Neuronal stem cell (in vitro differentiated cells): ENCODE measurements around the gene NPB. TPM values are rescaled to one million over a fixed set of nuclear protein-coding genes. Genes with fewer than 3 reads are reported as not detected.

Experiments used
- DNase-seq: peaks from one replicate; pipeline ENCODE4 v3.0.0-alpha.2; 2013; ENCODE audit warnings: low spot score
- H2AFZ ChIP-seq: one replicate; pipeline ENCODE4 v1.6.1; 2013; ENCODE audit warnings: mild to moderate bottlenecking, low read length, inconsistent platforms
- H2AK5ac ChIP-seq: 2 replicates; pipeline ENCODE4 v1.6.1; 2013; ENCODE audit warnings: low read depth, mild to moderate bottlenecking, inconsistent platforms, low read length, moderate library complexity, mixed read lengths
- H2BK120ac ChIP-seq: 2 replicates; pipeline ENCODE4 v1.6.1; 2013; ENCODE audit warnings: low read depth, mild to moderate bottlenecking, inconsistent platforms, low read length, moderate library complexity, mixed read lengths
- H2BK12ac ChIP-seq: one replicate; pipeline ENCODE4 v1.6.1; 2013; ENCODE audit warnings: low read length, inconsistent platforms
- H2BK15ac ChIP-seq: 2 replicates; pipeline ENCODE4 v1.6.1; 2013; ENCODE audit warnings: mild to moderate bottlenecking, low read length, inconsistent platforms, mixed read lengths
- H2BK5ac ChIP-seq: one replicate; pipeline ENCODE4 v1.6.1; 2013; ENCODE audit warnings: inconsistent platforms, mild to moderate bottlenecking, low read length, moderate library complexity
- H3K14ac ChIP-seq: one replicate; pipeline ENCODE4 v1.6.1; 2013; ENCODE audit warnings: low read length, inconsistent platforms
- H3K18ac ChIP-seq: 2 replicates; pipeline ENCODE4 v1.6.1; 2013; ENCODE audit warnings: low read length, inconsistent platforms
- H3K23ac ChIP-seq: 2 replicates; pipeline ENCODE4 v1.6.1; 2013; ENCODE audit warnings: low read depth, mild to moderate bottlenecking, mixed read lengths, low read length, inconsistent platforms; ENCODE audit not compliant: poor library complexity
- H3K27ac ChIP-seq: replicated peaks from 3 replicates; pipeline ENCODE4 v1.5.1; 2013; ENCODE audit warnings: low read length, inconsistent platforms
- H3K27me3 ChIP-seq, 3 experiments: 2 replicates each; pipeline ENCODE4 v1.6.1; 2013; ENCODE audit warnings: low read length in 3 of 3, mild to moderate bottlenecking in 2 of 3, inconsistent platforms in 1 of 3, low read depth in 1 of 3, mixed read lengths in 1 of 3, moderate library complexity in 1 of 3; ENCODE audit not compliant: control insufficient read depth in 3 of 3, insufficient read depth in 3 of 3
- H3K36me3 ChIP-seq, 2 donors: replicated peaks in 1 of 2; 2 replicates each; pipeline ENCODE4 v1.6.1; 2013; ENCODE audit warnings: low read length in 2 of 2; ENCODE audit not compliant: control insufficient read depth in 2 of 2, insufficient read depth in 2 of 2
- H3K4ac ChIP-seq: 2 replicates; pipeline ENCODE4 v1.6.1; 2013; ENCODE audit warnings: inconsistent platforms, mild to moderate bottlenecking, low read length, moderate library complexity
- H3K4me1 ChIP-seq, 2 donors: 1 replicate in 1 of 2; 2 replicates in 1 of 2; pipeline ENCODE4 v1.6.1; 2013; ENCODE audit warnings: low read length in 2 of 2, low read depth in 1 of 2; ENCODE audit not compliant: control insufficient read depth in 2 of 2, insufficient read depth in 1 of 2
- H3K4me2 ChIP-seq: one replicate; pipeline ENCODE4 v1.6.1; 2013; ENCODE audit warnings: mild to moderate bottlenecking, low read length, inconsistent platforms; ENCODE audit not compliant: insufficient read depth, poor library complexity, severe bottlenecking
- H3K4me3 ChIP-seq, 2 donors: 2 replicates each; pipeline ENCODE4 v1.5.1; 2013; ENCODE audit warnings: low read length in 2 of 2, mild to moderate bottlenecking in 2 of 2, inconsistent platforms in 1 of 2, moderate library complexity in 1 of 2
- H3K79me1 ChIP-seq: one replicate; pipeline ENCODE4 v1.6.1; 2013; ENCODE audit warnings: low read depth, mild to moderate bottlenecking, inconsistent platforms, low read length, moderate library complexity
- H3K9ac ChIP-seq: one replicate; pipeline ENCODE4 v1.6.1; 2013; ENCODE audit warnings: mild to moderate bottlenecking, low read depth, low read length, inconsistent platforms; ENCODE audit not compliant: poor library complexity
- H3K9me3 ChIP-seq, 2 donors: replicated peaks in 1 of 2; 2 replicates each; pipeline versions ENCODE3 to v1.6.1; 2013; ENCODE audit warnings: low read length in 2 of 2, mild to moderate bottlenecking in 2 of 2, inconsistent platforms in 1 of 2, low read depth in 1 of 2, mixed read lengths in 1 of 2, moderate library complexity in 1 of 2; ENCODE audit not compliant: control insufficient read depth in 2 of 2, insufficient read depth in 1 of 2
- H4K8ac ChIP-seq: one replicate; pipeline ENCODE4 v1.6.1; 2013; ENCODE audit warnings: low read depth, mild to moderate bottlenecking, inconsistent platforms, low read length, moderate library complexity
- H4K91ac ChIP-seq: one replicate; pipeline ENCODE4 v1.6.1; 2013; ENCODE audit warnings: low read length, low read depth, mild to moderate bottlenecking, inconsistent platforms; ENCODE audit not compliant: poor library complexity
- WGBS, 2 donors: extraction: QIAGEN DNeasy Blood & Tissue Kit; methylation state at CpG; one replicate each; pipeline ENCODE4 v1.1.7; 2013; ENCODE audit warnings: missing lambda C conversion rate in 2 of 2, mixed read lengths in 1 of 2; ENCODE audit not compliant: insufficient read length in 2 of 2, insufficient replicate concordance in 1 of 2; ENCODE audit errors: extremely low coverage in 2 of 2; 5-methylcytosine and 5-hydroxymethylcytosine counted together
- polyA plus RNA-seq, 2 experiments: library from polyadenylated mRNA; stranded (reverse); fragments of 200-250 nt; gene quantifications; one replicate each; pipeline ENCODE4 v1.2.3, GENCODE V29; 2013

NPB gene
- 2.0 TPM for polyA plus RNA-seq (2013, experiment 1 of 2)
- 1.5 TPM for polyA plus RNA-seq (2013, experiment 2 of 2)

DNA sequence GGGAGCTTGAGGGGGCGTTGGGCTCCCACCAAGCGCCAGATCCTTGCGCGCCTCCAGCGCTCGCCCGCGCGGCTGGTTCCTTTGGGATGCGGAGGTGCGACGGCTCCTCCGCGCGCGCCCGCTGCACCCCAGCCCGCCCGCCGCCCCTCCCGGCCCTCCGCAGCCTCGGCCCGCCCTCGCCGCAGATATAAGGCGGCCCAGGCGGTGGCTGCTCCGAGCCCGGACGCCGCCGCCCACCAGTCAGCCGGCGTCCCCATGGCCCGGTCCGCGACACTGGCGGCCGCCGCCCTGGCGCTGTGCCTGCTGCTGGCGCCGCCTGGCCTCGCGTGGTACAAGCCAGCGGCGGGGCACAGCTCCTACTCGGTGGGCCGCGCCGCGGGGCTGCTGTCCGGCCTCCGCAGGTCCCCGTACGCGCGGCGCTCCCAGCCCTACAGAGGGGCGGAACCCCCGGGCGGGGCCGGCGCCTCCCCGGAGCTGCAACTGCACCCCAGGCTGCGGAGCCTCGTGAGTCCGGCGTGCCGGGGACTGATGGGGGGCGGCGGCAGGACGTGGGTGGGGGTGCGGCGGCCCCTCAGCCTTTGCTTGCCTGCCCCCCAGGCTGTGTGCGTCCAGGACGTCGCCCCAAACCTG, at the start of gene NPB:
NPB (plus strand) TSS at position 216 of the 630 bp plus-strand sequence; CDS start at position 256, 40 bp downstream.
- Histone ChIP-seq H3K9ac (peak within 1 kb of the TSS; percentile 88), H2AFZ (no peak within 1 kb of the TSS), H3K4me2 (peak within 1 kb of the TSS; percentile 73), H2BK120ac (peak within 1 kb of the TSS; percentile 76), H2BK15ac (peak within 1 kb of the TSS; percentile 49), H2BK5ac (peak within 1 kb of the TSS; percentile 39), H2BK12ac (peak within 1 kb of the TSS; percentile 46), H3K4me1 (peaks cover 0 to 5% of the 10 kb centered on the region in 2 donors), H3K4ac (peak within 1 kb of the TSS; percentile 23), H2AK5ac (peak within 1 kb of the TSS; percentile 81), H3K4me3 (peak within 1 kb of the TSS in 1 of 2 donors; percentile 74), H3K79me1 (peaks cover 5% of the 10 kb centered on the region), H3K18ac (peak within 1 kb of the TSS; percentile 85), H3K9me3 (no peaks in the 10 kb centered on the region), H3K36me3 (peaks cover 33 to 81% of the 10 kb centered on the region in 2 donors), H3K27me3 (peaks cover 0 to 25% (median 4%) of the 10 kb centered on the region in 3 experiments), H3K14ac (peak within 1 kb of the TSS; percentile 84), H4K8ac (peak within 1 kb of the TSS; percentile 65), H4K91ac (no peak within 1 kb of the TSS), H3K27ac (no peak within 1 kb of the TSS), H3K23ac (peak within 1 kb of the TSS; percentile 96)
- WGBS, 2 donors: no CpG with 5 or more reads among the region's 79 CpGs
- DNase-seq: no peak

DNA sequence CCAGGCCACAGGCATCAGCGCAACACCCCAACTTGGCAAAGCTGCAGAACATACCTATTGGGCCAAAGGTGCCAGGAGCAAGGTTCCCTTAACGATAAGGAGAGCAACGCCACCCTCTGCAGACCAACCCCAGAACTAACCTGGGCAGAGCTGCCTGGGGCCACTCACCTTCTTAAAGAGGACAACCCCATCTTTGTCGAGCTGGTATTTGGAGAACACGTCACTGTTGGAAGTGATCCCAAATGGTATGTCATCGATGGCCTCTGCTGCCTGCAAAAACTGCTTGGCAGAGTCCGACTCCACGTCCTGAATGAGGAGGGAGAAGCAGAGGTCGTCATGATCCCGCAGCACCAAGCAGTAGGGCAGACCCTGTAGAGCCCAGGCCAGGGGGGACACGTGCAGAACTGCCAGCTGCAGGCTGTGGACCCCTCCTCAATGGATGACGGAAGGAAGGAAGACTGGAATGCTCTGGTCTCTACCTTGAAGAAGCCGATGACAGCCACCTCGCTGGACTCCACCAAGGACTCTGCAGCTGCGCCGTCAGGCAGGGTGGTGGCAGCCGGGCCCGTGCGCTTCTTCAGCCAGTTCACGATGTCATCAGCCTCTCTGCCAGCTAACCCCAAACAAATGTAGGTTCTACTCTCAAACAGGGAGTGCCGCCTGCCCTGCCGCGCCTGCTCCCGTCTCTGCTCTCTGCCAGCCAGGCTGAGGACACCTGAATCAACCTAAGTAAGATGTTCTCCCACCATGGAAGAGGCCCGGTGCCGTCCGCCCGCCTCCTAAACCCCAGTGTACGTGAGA, 46.9 kb upstream of the NPB start:
- Histone ChIP-seq H2BK120ac (no peak overlapping the region), H3K27me3 (no peaks in the 10 kb centered on the region), H4K91ac (no peak overlapping the region), H3K23ac (no peak overlapping the region), H3K4me1 (peaks cover 8 to 9% of the 10 kb centered on the region in 2 donors), H3K79me1 (peaks cover 20% of the 10 kb centered on the region), H2AK5ac (no peak overlapping the region), H3K4me2 (no peak overlapping the region), H3K14ac (no peak overlapping the region), H3K36me3 (peaks cover 48 to 86% of the 10 kb centered on the region in 2 donors), H3K18ac (no peak overlapping the region), H2BK12ac (no peak overlapping the region), H3K4ac (no peak overlapping the region), H3K9ac (no peak overlapping the region), H3K4me3 (no peak overlapping the region), H3K9me3 (no peaks in the 10 kb centered on the region), H2AFZ (no peak overlapping the region), H2BK15ac (no peak overlapping the region), H2BK5ac (no peak overlapping the region), H4K8ac (no peak overlapping the region), H3K27ac (no peak overlapping the region)
- WGBS, 2 donors: no CpG with 5 or more reads among the region's 29 CpGs
- DNase-seq: no peak

DNA sequence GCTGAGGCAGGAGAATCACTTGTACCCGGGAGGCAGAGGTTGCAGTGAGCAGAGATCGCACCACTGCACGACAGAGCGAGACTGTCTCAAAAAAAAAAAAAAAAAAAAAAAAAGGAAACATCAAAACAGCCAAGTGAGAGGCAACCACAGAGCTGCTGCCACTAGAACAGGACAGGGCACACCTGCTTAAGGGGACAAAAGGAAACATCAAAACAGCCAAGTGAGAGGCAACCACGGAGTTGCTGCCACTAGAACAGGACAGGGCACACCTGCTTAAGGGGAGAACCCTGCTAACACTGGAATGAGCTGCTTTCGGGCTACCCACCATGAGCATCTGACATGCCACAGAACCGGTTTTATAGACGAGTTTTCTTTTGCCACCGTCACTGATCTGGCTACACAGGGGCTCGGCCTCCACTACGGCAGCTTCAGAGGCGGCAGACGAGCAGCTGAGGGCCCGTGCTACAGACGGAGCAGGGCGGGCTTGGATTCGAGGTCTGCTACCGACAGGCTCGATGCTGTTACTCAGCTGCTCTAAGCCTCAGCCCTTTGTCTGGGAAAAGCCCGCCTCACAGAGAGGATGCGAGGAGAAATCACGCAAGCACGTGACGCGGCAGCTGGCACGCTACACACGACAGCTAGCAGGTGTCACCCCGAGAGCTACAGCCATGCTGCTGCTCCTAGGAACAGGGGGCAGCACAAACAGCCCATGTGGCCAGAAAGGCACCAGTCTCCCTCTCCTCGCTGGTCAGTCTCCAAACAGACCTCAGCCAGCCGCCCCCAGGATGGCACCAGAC, 43.7 kb upstream of the NPB start:
- Histone ChIP-seq H2AK5ac (no peak overlapping the region), H3K4me2 (no peak overlapping the region), H3K36me3 (peaks cover 35 to 70% of the 10 kb centered on the region in 2 donors), H3K9me3 (no peaks in the 10 kb centered on the region), H3K18ac (no peak overlapping the region), H3K9ac (peak overlapping the region; percentile 24), H2AFZ (no peak overlapping the region), H4K91ac (no peak overlapping the region), H3K27me3 (no peaks in the 10 kb centered on the region), H2BK5ac (no peak overlapping the region), H3K4me1 (peaks cover 8 to 11% of the 10 kb centered on the region in 2 donors), H2BK12ac (no peak overlapping the region), H3K27ac (no peak overlapping the region), H2BK120ac (no peak overlapping the region), H3K79me1 (peaks cover 20% of the 10 kb centered on the region), H3K23ac (peak overlapping the region; percentile 13), H4K8ac (no peak overlapping the region), H2BK15ac (no peak overlapping the region), H3K4me3 (peak overlapping the region; percentile 21 to 79), H3K4ac (no peak overlapping the region), H3K14ac (peak overlapping the region; percentile 32)
- DNase-seq: no peak
- no CpG with 5 or more reads among the region's 30 CpGs for WGBS, 2 donors
